C4-2B (cell line): ENCODE results near the gene CHTF18.

Source experiments
- CTCF ChIP-seq: fragments of 450-650 bp; conservative IDR thresholded peaks from 2 replicates; pipeline ENCODE4 v1.5.1; 2017; ENCODE audit warnings: mild to moderate bottlenecking
- ZFX ChIP-seq: fragments of 450-650 bp; IDR thresholded peaks from 2 replicates; pipeline ENCODE4 v1.6.1; 2017

GRCh38 chr16:788399-789126 is at the start of gene CHTF18:
- TF ChIP-seq CTCF, result no peak
- TF ChIP-seq ZFX, result peak; percentile 58
